IPS-15b (cell line): ENCODE measurements around the gene ADA.

Experiments
- H3K27me3 ChIP-seq: one replicate; pipeline ENCODE4 v1.6.1; 2013; ENCODE audit warnings: low read length; ENCODE audit not compliant: control insufficient read depth, insufficient read depth
- H3K36me3 ChIP-seq: one replicate; pipeline ENCODE4 v1.6.1; 2013; ENCODE audit warnings: low read length; ENCODE audit not compliant: control insufficient read depth, insufficient read depth
- H3K4me1 ChIP-seq: one replicate; pipeline ENCODE4 v1.6.1; 2013; ENCODE audit warnings: mild to moderate bottlenecking, low read length; ENCODE audit not compliant: control insufficient read depth, insufficient read depth
- H3K4me3 ChIP-seq: one replicate; pipeline ENCODE4 v1.5.1; 2013; ENCODE audit warnings: low read depth, low read length
- H3K9ac ChIP-seq: one replicate; pipeline ENCODE4 v1.6.1; 2013; ENCODE audit warnings: low read depth, mild to moderate bottlenecking, low read length
- H3K9me3 ChIP-seq: one replicate; pipeline ENCODE4 v1.6.1; 2013; ENCODE audit warnings: mild to moderate bottlenecking, low read length; ENCODE audit not compliant: control insufficient read depth, insufficient read depth

ADA gene

DNA sequence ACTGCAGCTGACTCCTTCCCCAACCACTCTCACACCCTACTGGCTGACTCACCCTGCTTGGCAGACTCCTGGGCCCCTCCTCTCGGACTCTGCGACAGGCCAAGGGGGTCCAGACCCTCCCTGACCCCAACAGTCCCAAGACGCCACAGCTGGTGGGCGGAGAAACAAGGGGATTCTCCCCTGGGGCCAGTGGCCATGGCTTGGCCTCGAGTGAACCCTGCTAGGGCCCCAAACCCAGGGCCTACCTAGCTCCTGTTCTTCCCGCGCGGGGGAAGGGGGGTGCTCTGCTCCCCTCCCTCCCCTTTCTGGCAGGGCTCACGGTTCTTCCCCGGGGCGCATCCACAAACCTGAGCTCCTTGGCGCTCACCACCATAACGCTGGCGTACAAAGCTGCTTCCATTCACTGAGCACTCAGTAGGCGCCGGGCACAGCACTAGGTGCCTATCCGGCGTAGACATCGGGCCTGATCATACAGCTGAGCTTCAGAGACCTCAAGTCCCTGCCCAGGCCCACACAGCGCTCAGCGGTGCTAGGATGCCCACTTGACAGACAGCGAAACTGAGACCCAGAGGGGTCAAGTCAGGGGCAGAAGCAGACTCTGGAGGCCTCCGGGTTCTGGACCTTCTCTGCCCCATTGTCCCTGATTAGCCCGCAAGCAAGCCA is 597 bp downstream of the ADA start:
- H3K36me3 ChIP-seq: no peaks in the 10 kb centered on the region
- H3K4me3 ChIP-seq: peak overlapping the region; percentile 53
- no peaks in the 10 kb centered on the region for H3K9me3 ChIP-seq
- H3K4me1 ChIP-seq: peaks cover 4% of the 10 kb centered on the region
- no peak overlapping the region for H3K9ac ChIP-seq
- H3K27me3 ChIP-seq: peaks cover 26% of the 10 kb centered on the region

DNA sequence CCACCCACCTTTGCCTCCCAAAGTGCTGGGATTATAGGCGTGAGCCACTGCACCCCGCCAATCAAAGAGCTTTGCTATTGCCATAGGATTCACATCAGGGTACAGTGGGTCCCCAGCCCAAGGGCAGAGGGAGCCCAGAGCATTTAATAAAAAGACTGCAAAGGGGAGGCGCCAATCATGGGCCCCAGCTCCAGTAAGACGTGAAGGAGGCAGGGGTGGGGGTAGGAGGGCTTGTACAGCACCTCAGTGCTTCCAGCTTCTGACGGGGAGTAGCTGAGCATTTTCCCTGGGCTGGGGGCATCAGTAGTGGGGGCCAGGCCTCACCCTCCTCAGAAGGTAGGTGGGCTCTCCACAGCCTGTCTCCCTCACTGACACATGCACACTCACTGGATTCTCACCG is 1.5 kb downstream of the ADA start:
- Histone ChIP-seq H3K4me3 (no peak overlapping the region), H3K9ac (no peak overlapping the region), H3K27me3 (peaks cover 26% of the 10 kb centered on the region), H3K36me3 (no peaks in the 10 kb centered on the region), H3K4me1 (peaks cover 4% of the 10 kb centered on the region), H3K9me3 (no peaks in the 10 kb centered on the region)

DNA sequence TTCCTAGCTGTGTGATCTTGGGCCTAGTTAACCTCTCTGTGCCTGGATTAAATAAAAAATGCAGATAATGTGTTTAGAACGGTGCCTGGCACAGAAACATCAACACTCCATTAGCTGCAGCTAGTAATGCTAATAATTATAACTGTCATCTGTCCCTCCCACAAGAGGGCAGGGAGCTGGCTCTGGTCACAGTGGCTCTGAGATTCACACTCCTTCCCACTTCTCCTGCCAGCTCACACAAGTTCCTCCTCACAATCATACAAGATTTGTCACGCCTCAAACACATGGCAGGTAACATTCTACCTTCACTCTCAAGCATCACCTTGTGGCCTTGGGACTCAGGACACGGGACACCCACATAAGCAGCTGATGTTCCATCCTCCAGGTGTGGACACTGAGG is 2.4 kb downstream of the ADA start:
- Histone ChIP-seq H3K4me1 (peaks cover 4% of the 10 kb centered on the region), H3K4me3 (no peak overlapping the region), H3K27me3 (peaks cover 26% of the 10 kb centered on the region), H3K9ac (no peak overlapping the region), H3K36me3 (no peaks in the 10 kb centered on the region), H3K9me3 (no peaks in the 10 kb centered on the region)

DNA sequence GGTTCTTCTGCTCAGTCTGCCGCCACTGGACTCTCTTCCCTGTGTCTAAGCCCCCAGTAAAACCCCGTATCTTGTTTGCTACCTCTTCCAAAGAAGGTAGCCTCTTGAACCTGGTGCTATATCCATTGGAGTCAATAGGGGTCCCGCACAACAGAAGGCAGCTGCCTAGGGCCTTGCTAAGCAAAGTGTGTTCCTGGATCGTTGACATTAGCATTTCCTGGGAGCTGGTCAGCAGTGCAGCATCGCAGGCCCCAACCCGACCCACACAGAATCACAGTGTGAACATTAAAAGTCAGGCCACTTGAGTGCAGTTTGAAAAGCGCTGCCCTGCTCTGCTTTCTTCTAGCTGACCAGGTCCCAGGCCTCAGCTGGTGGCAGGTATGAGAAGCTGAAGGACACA is 2.9 kb downstream of the ADA start:
- Histone ChIP-seq H3K9ac (no peak overlapping the region), H3K4me3 (no peak overlapping the region), H3K4me1 (peaks cover 4% of the 10 kb centered on the region)

DNA sequence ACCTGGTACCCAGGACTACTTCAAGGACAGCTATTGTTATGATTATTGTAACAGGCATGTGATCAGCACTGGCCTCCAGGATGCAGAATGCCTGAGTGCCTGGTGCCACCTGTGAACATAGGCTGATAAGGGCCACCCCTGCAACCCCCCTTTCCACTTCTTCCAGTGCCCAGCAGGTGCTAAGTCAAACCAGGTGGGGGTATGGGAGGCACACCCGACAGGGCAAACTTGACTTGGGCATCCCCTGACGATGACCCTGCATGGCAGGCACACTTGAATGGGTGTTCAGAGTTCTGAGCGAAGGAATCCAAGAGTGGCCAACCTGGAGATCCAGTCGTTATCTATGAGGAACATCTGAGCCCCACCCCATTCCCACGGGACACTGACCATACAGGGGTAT is 3.4 kb downstream of the ADA start:
- H3K9ac ChIP-seq: no peak overlapping the region
- H3K36me3 ChIP-seq: no peaks in the 10 kb centered on the region
- peaks cover 19% of the 10 kb centered on the region for H3K27me3 ChIP-seq
- no peaks in the 10 kb centered on the region for H3K9me3 ChIP-seq
- H3K4me1 ChIP-seq: peaks cover 6% of the 10 kb centered on the region
- no peak overlapping the region for H3K4me3 ChIP-seq

More for the DNA sequence above, 2.9 kb downstream of the ADA start:
- H3K27me3 ChIP-seq: peaks cover 24% of the 10 kb centered on the region
- no peaks in the 10 kb centered on the region for H3K36me3 ChIP-seq
- H3K9me3 ChIP-seq: no peaks in the 10 kb centered on the region

DNA sequence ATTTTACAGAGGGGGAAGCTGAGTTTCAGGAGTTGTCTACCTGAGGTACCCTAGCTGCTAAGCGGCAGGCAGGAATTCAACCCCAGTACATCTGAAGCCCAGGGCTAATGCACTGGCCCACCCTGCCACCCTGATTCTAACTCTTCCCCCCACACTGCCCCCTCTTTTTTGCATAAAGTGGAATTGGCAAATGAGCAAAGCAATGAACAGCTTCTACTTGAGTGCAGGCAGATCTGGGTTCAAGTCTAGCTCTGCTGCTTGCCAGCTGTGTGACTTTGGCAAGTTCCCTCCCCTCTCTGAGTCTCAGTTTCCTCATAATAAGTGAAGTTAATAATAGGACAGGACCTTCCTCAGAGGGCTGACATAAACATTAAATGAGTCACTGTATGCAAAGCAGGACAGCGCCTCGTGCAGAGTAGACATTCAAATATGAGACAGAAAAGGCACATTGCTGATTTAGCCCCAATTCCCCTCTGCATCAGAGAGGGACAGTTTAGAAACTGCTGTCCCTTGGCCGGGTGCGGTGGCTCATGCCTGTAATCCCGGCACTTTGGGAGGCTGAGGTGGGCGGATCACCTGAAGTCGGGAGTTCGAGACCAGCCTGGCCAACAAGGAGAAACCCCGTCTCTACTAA is 4.7 kb downstream of the ADA start:
- H3K4me3 ChIP-seq: no peak overlapping the region
- H3K4me1 ChIP-seq: peaks cover 13% of the 10 kb centered on the region
- peaks cover 9% of the 10 kb centered on the region for H3K27me3 ChIP-seq
- no peaks in the 10 kb centered on the region for H3K36me3 ChIP-seq
- H3K9ac ChIP-seq: no peak overlapping the region
- H3K9me3 ChIP-seq: no peaks in the 10 kb centered on the region

DNA sequence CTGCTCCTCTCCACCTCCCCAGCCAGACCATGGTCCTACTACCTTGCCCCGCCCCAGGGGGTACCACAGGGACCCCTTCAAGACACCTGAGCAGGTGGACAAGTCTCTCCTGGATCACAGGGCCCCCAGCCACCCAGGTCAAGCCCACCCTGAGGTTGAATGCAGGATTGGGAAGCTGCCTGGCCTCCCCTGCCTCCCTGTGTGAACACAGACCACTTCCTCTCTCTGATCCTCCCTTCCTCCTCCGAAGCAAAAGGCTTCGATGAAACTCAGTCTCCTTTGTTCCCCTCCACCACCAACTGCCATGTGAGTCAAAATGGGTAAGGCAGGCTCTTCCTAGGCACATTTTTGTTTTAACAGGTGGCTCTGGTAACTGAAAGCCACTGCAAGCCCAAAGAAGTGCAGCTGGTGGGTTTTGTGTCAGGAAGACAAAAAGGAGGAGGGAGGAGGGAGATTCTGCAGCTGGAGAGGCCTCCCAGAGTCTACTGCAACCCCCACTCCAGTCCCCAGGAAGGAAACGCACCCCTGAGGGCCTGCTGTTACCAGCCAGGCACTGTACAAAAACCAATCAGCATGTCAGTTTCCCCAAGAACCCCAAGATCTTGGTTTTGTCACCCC is 5.4 kb downstream of the ADA start:
- H3K4me3 ChIP-seq: no peak overlapping the region

DNA sequence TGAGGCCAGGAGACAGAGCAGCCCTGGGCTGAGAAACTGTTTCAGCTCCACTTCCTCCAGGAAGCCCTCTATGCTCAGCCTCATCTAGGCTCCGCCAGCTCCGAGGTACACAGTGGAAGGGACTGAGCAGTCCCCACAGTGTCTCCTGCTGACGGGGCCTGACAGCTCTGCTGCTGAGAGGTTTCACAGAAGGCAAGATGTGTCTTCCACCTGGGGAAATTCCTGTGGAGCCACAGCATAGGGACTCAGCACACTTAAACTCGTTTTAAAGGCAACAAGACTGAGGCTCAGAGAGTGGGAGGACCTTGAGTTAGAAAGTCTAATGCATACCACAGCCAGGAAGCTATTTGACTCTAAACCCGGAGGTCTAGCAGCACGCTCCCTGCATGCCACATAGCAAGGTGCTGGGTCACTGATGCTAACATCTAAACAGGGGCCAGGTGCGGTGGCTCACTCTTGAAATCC is 6.8 kb downstream of the ADA start:
- Histone ChIP-seq H3K9ac (no peak overlapping the region), H3K27me3 (no peaks in the 10 kb centered on the region), H3K36me3 (no peaks in the 10 kb centered on the region), H3K4me1 (peaks cover 13% of the 10 kb centered on the region), H3K9me3 (no peaks in the 10 kb centered on the region), H3K4me3 (no peak overlapping the region)

More for the DNA sequence above, 5.4 kb downstream of the ADA start:
- H3K9ac ChIP-seq: no peak overlapping the region
- no peaks in the 10 kb centered on the region for H3K36me3 ChIP-seq
- H3K27me3 ChIP-seq: peaks cover 9% of the 10 kb centered on the region
- H3K4me1 ChIP-seq: peaks cover 13% of the 10 kb centered on the region
- no peaks in the 10 kb centered on the region for H3K9me3 ChIP-seq

DNA sequence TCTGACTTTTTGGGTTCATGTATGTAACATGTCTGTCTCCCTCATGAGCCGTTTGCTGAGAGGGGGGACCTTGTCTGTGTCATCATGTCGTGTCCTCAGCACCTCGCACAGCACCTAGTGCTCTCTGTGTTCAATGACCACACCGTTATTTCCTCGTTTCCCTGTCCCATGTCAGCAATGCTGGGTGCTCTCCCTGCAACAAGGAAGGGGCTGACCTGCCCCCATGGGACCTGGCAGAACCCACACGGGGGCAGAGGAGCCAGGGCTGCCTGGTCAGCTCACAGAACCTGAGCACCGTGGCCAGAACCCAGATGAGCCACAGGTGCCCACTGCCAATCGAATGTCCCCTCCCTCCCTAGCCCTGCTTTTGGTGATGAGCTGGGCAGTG is 7.3 kb downstream of the ADA start:
- Histone ChIP-seq H3K9ac (no peak overlapping the region), H3K27me3 (no peaks in the 10 kb centered on the region), H3K4me3 (no peak overlapping the region), H3K9me3 (no peaks in the 10 kb centered on the region), H3K4me1 (peaks cover 13% of the 10 kb centered on the region), H3K36me3 (no peaks in the 10 kb centered on the region)

DNA sequence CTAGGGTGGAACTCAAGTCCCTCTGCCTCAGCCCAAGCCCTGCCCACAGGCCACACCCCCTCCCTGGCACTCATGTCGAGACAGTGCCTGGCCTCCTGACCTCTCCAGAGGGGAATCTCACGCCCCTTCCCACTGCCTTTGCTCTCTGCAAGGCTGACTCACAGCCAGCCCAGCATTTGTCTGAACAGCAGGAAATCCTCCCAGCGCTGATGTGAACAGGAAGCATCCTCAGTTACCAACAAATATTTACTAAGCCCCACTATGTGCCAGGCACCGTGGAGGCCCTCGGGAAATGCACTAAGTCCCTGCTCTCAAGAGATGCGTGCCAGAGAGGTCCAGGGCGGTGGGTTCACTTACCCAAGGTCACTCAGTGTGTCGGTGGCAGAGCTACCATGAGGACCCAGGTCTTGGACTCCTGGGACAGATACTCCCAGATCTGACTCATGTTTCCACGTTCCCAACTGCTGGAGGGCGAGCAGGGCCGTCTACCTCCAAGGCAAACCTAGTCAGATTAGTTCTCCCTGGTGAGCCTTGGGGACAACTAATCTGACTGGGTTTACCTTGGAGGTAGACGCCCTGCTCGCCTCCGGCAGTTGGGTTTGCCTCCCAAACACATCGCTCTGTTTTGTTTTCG is 7.8 kb downstream of the ADA start:
- H3K27me3 ChIP-seq: no peaks in the 10 kb centered on the region
- H3K36me3 ChIP-seq: no peaks in the 10 kb centered on the region
- H3K9me3 ChIP-seq: no peaks in the 10 kb centered on the region
- no peak overlapping the region for H3K4me3 ChIP-seq
- no peak overlapping the region for H3K9ac ChIP-seq
- peaks cover 13% of the 10 kb centered on the region for H3K4me1 ChIP-seq

DNA sequence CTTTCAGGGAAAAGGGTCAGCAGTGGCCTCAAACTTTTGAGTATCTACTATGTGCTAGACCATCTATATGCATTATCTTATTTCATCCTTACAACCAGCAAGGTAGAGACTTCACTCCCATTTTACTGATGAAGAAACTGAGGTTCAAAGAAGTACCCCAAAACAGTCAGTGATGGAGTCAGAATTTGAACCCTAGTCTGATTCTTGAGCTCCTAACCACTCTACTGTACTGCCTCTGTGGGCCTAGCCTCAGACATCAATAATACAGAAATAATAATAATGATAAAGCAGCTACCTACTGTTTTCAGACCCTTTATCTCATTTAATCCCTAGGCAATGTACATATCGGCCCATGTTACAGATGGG is 8.4 kb downstream of the ADA start:
- no peak overlapping the region for H3K9ac ChIP-seq
- peaks cover 13% of the 10 kb centered on the region for H3K4me1 ChIP-seq
- H3K27me3 ChIP-seq: no peaks in the 10 kb centered on the region
- no peak overlapping the region for H3K4me3 ChIP-seq
- H3K36me3 ChIP-seq: no peaks in the 10 kb centered on the region
- H3K9me3 ChIP-seq: no peaks in the 10 kb centered on the region
